Neural progenitor cell (in vitro differentiated cells): ENCODE data around the gene ZNF655. TPM values are rescaled to one million over a fixed set of nuclear protein-coding genes. Genes with fewer than 3 reads are reported as not detected.

Source experiments
- DNase-seq: peaks from one replicate; pipeline ENCODE4 v3.0.0-alpha.2; 2016; ENCODE audit warnings: low spot score
- H2AFZ ChIP-seq: fragments of 200-600 bp; sonication (generic); replicated peaks from 2 replicates; pipeline ENCODE4 v1.6.1; 2016; ENCODE audit warnings: antibody characterized with exemption
- H3F3A ChIP-seq: fragments of 200-600 bp; sonication (generic); 2 replicates; pipeline ENCODE4 v1.6.1; 2016; ENCODE audit warnings: antibody characterized with exemption, low read depth
- H3K27ac ChIP-seq: fragments of 200-600 bp; sonication (generic); 2 replicates; pipeline ENCODE4 v1.5.1; 2016; ENCODE audit warnings: mild to moderate bottlenecking
- H3K27me3 ChIP-seq: fragments of 200-600 bp; sonication (generic); 2 replicates; pipeline ENCODE4 v1.6.1; 2016; ENCODE audit warnings: mild to moderate bottlenecking, moderate library complexity
- H3K36me3 ChIP-seq: fragments of 200-600 bp; sonication (generic); 2 replicates; pipeline ENCODE4 v1.5.1; 2016
- H3K4me1 ChIP-seq: fragments of 200-600 bp; sonication (generic); 2 replicates; pipeline ENCODE4 v1.6.1; 2016; ENCODE audit warnings: mixed run types
- H3K4me2 ChIP-seq: fragments of 200-600 bp; sonication (generic); 2 replicates; pipeline ENCODE4 v1.6.1; 2016
- H3K4me3 ChIP-seq: fragments of 200-600 bp; sonication (generic); 2 replicates; pipeline ENCODE4 v1.5.1; 2016
- H3K79me2 ChIP-seq: fragments of 200-600 bp; sonication (generic); 2 replicates; pipeline ENCODE4 v1.6.1; 2016; ENCODE audit warnings: low read depth
- H3K9ac ChIP-seq: fragments of 200-600 bp; sonication (generic); 2 replicates; pipeline ENCODE4 v1.6.1; 2016
- H3K9me3 ChIP-seq: fragments of 200-600 bp; sonication (generic); 2 replicates; pipeline ENCODE4 v1.5.1; 2016; ENCODE audit warnings: low read depth
- H4K20me1 ChIP-seq: fragments of 200-600 bp; sonication (generic); 2 replicates; pipeline ENCODE4 v1.6.1; 2016; ENCODE audit warnings: low read depth
- H3K27ac Mint-ChIP-seq: 3 replicates; pipeline ENCODE4 v1.8.0; 2021; ENCODE audit warnings: mixed read lengths
- H3K27me3 Mint-ChIP-seq: 2 replicates; pipeline ENCODE4 v1.8.0; 2022; ENCODE audit warnings: low read depth, mild to moderate bottlenecking, inconsistent platforms, moderate library complexity, mixed read lengths; ENCODE audit not compliant: insufficient read depth
- H3K36me3 Mint-ChIP-seq: 3 replicates; pipeline ENCODE4 v1.8.0; 2021; ENCODE audit warnings: mixed read lengths
- H3K4me1 Mint-ChIP-seq: 3 replicates; pipeline ENCODE4 v1.8.0; 2021; ENCODE audit warnings: mixed read lengths
- H3K4me3 Mint-ChIP-seq: 3 replicates; pipeline ENCODE4 v1.8.0; 2021; ENCODE audit warnings: mild to moderate bottlenecking, moderate library complexity, mixed read lengths
- H3K9me3 Mint-ChIP-seq: 3 replicates; pipeline ENCODE4 v1.8.0; 2020; ENCODE audit warnings: mixed read lengths
- EZH2 ChIP-seq: fragments of 200-600 bp; sonication (generic); IDR thresholded peaks from 2 replicates; pipeline ENCODE4 v1.6.1; 2017; ENCODE audit warnings: antibody characterized with exemption, mild to moderate bottlenecking, moderate library complexity
- EZH2phosphoT487 ChIP-seq: fragments of 200-600 bp; sonication (generic); IDR thresholded peaks from 2 replicates; pipeline ENCODE4 v1.6.1; 2017; ENCODE audit warnings: antibody characterized with exemption
- total RNA-seq: library from RNA; depleted of rRNA; stranded (reverse); fragments of >200 nt; gene quantifications from 2 replicates; pipeline ENCODE4 v1.2.3, GENCODE V29; 2015; ENCODE audit warnings: low replicate concordance
- TF ChIP-seq, protein P1 (sequence below): fragments of 200-600 bp; sonication (generic); IDR thresholded peaks from 2 replicates; pipeline ENCODE4 v1.5.1; 2017; ENCODE audit warnings: antibody characterized with exemption, mild to moderate bottlenecking

The ZNF655 gene
- total RNA-seq, 1 donor from 2014 or later, result 66.3 TPM

DNA sequence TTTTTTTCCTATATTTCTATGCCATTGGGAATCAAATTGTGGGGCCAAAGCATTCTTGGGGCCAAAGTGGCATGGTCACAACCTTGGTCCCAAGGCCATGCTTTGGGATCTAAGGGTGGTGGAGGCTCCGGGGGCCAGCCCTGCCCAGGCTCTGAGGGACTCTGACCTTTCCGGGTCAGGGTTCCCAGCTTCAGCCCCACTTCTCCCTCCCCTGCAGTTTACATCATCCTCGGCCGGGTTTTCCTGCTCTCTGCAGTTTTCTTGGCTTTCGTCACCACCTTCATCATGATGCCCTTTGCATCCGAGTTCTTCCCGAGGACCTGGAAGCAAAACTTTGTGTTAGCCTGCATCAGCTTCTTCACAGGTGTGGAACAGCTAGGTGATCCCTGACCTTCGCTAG, 48.1 kb downstream of the ZNF655 start:
- TF ChIP-seq EZH2, result no peak
- TF ChIP-seq, protein P1, sequence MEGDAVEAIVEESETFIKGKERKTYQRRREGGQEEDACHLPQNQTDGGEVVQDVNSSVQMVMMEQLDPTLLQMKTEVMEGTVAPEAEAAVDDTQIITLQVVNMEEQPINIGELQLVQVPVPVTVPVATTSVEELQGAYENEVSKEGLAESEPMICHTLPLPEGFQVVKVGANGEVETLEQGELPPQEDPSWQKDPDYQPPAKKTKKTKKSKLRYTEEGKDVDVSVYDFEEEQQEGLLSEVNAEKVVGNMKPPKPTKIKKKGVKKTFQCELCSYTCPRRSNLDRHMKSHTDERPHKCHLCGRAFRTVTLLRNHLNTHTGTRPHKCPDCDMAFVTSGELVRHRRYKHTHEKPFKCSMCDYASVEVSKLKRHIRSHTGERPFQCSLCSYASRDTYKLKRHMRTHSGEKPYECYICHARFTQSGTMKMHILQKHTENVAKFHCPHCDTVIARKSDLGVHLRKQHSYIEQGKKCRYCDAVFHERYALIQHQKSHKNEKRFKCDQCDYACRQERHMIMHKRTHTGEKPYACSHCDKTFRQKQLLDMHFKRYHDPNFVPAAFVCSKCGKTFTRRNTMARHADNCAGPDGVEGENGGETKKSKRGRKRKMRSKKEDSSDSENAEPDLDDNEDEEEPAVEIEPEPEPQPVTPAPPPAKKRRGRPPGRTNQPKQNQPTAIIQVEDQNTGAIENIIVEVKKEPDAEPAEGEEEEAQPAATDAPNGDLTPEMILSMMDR, result no peak
- TF ChIP-seq EZH2phosphoT487, result no peak
- Histone ChIP-seq H3K4me1 (no peaks in the 10 kb centered on the region), H3K79me2 (no peaks in the 10 kb centered on the region), H3K9me3 (no peaks in the 10 kb centered on the region), H4K20me1 (no peaks in the 10 kb centered on the region), H3K4me2 (no peak overlapping the region), H3K4me3 (no peak overlapping the region), H3F3A (no peaks in the 10 kb centered on the region), H3K27me3 (peaks cover 6% of the 10 kb centered on the region), H2AFZ (no peak overlapping the region), H3K27ac (no peak overlapping the region), H3K36me3 (no peaks in the 10 kb centered on the region), H3K9ac (no peak overlapping the region)
- Mint-ChIP-seq H3K27me3 (peaks cover 7% of the 10 kb centered on the region), H3K4me1 (no peaks in the 10 kb centered on the region), H3K36me3 (no peaks in the 10 kb centered on the region), H3K4me3 (no peak overlapping the region), H3K9me3 (no peaks in the 10 kb centered on the region), H3K27ac (no peak overlapping the region)
- no peak for DNase-seq

DNA sequence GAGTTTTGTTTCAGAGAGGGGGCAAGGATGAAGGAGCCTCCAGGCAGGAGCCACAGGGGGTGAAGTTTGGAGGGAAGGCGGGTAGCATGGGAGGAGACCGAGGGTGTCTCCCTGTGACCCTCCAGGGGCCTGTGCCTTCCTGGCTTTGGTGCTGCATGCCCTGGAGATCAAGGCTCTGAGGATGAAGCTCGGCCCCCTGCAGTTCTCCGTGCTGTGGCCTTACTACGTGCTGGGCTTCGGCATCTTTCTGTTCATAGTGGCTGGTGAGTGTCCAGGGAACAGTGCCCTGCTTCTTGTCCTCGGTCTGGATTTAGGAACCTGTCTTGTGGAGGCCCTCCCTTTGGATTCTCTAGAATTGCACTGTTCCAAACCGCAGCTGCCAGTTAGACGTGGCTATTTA, 49.1 kb downstream of the ZNF655 start:
- Histone ChIP-seq H3K79me2 (no peaks in the 10 kb centered on the region), H3F3A (no peaks in the 10 kb centered on the region), H3K4me1 (no peaks in the 10 kb centered on the region), H3K27ac (no peak overlapping the region), H3K27me3 (peaks cover 6% of the 10 kb centered on the region), H3K4me2 (no peak overlapping the region), H4K20me1 (no peaks in the 10 kb centered on the region), H3K36me3 (no peaks in the 10 kb centered on the region), H3K9ac (no peak overlapping the region), H3K4me3 (no peak overlapping the region), H3K9me3 (no peaks in the 10 kb centered on the region), H2AFZ (no peak overlapping the region)
- Mint-ChIP-seq H3K9me3 (no peaks in the 10 kb centered on the region), H3K4me1 (no peaks in the 10 kb centered on the region), H3K27ac (no peak overlapping the region), H3K27me3 (peaks cover 7% of the 10 kb centered on the region), H3K4me3 (no peak overlapping the region), H3K36me3 (no peaks in the 10 kb centered on the region)
- TF ChIP-seq EZH2phosphoT487, result no peak
- TF ChIP-seq, protein P1, result no peak
- TF ChIP-seq EZH2, result no peak
- no peak for DNase-seq

DNA sequence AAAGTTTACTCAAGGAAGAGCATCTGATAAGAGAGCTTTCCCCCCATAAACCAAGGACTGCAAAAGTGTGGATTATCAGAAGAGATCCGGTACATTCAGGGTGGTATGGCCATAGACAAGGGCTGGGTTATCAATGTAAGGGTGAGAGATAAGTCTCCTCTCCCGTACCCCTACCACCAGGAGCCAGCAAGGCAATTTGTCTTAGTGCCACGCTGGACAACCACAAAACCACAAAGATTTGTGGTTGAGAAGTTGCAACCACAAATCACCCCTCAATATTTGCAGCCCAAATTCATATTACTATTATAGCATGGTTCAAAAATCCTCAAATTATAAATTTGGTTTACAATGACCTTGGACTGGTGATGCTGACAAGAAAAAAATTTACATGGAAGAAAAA, 56.1 kb downstream of the ZNF655 start:
- peaks cover 3% of the 10 kb centered on the region for H3K36me3 Mint-ChIP-seq
- H3K79me2 ChIP-seq, result peaks cover 16% of the 10 kb centered on the region

More for the DNA sequence above, 56.1 kb downstream of the ZNF655 start:
- H3K4me3 ChIP-seq, result no peak overlapping the region
- peaks cover 15% of the 10 kb centered on the region for H3K4me1 Mint-ChIP-seq
- TF ChIP-seq, protein P1, result no peak
- H3K27ac ChIP-seq, result no peak overlapping the region
- no peak overlapping the region for H3K9ac ChIP-seq
- peaks cover 6% of the 10 kb centered on the region for H3K4me1 ChIP-seq
- H3F3A ChIP-seq, result no peaks in the 10 kb centered on the region
- H3K36me3 ChIP-seq, result no peaks in the 10 kb centered on the region
- H2AFZ ChIP-seq, result no peak overlapping the region
- H3K4me3 Mint-ChIP-seq, result no peak overlapping the region
- H3K27ac Mint-ChIP-seq, result no peak overlapping the region
- DNase-seq, result no peak
- H4K20me1 ChIP-seq, result no peaks in the 10 kb centered on the region
- peaks cover 3% of the 10 kb centered on the region for H3K27me3 Mint-ChIP-seq
- H3K9me3 Mint-ChIP-seq, result no peaks in the 10 kb centered on the region
- no peaks in the 10 kb centered on the region for H3K9me3 ChIP-seq
- no peak overlapping the region for H3K4me2 ChIP-seq
- peaks cover 6% of the 10 kb centered on the region for H3K27me3 ChIP-seq
